Ishikawa (cell line): ENCODE data around the gene KRT37.

ENCODE experiments used
- CEBPB ChIP-seq: IDR thresholded peaks from 2 replicates; pipeline ENCODE4 v1.6.1; 2012
- EGR1 ChIP-seq: IDR thresholded peaks from 2 replicates; pipeline ENCODE4 v1.6.1; 2012
- EP300 ChIP-seq: IDR thresholded peaks from 2 replicates; pipeline ENCODE4 v1.6.1; 2012; ENCODE audit warnings: borderline replicate concordance
- RAD21 ChIP-seq: IDR thresholded peaks from 2 replicates; pipeline ENCODE4 v1.6.1; 2012; ENCODE audit warnings: low read depth
- TCF12 ChIP-seq: IDR thresholded peaks from 2 replicates; pipeline ENCODE4 v1.6.1; 2012; ENCODE audit warnings: low read depth
- TEAD4 ChIP-seq: IDR thresholded peaks from 2 replicates; pipeline ENCODE4 v1.6.1; 2012
- ZBTB7A ChIP-seq: IDR thresholded peaks from 2 replicates; pipeline ENCODE4 v1.6.1; 2012; ENCODE audit warnings: low read depth
- TF ChIP-seq, protein P1 (sequence below): IDR thresholded peaks from 2 replicates; pipeline ENCODE4 v1.6.1; 2012
- TF ChIP-seq, protein P2 (sequence below): IDR thresholded peaks from 2 replicates; pipeline ENCODE4 v1.6.1; 2012

DNA sequence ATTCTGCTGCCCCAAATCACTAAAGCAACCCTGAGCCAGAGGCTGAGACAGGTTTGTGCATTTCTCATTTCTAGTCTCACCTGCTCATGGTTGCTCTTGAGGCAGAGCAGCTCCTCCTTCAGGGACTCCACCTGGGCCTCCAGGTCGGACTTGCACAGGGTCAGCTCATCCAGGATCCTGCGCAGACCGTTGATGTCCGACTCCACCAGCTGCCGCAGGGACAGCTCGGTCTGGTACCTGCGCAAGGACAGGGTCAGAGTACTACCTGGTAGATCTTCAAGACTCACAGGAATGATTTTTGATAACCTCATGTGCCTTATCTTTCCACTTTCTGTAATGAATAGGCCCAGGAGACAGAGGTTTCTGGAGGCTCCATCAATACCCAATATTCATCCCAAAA, 28.0 kb downstream of the KRT37 start:
- TF ChIP-seq ZBTB7A (no peak), EP300 (no peak), TCF12 (no peak), CEBPB (no peak), RAD21 (no peak), EGR1 (no peak), TEAD4 (no peak)
- TF ChIP-seq, protein P1, sequence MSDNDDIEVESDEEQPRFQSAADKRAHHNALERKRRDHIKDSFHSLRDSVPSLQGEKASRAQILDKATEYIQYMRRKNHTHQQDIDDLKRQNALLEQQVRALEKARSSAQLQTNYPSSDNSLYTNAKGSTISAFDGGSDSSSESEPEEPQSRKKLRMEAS, result no peak
- TF ChIP-seq, protein P2, sequence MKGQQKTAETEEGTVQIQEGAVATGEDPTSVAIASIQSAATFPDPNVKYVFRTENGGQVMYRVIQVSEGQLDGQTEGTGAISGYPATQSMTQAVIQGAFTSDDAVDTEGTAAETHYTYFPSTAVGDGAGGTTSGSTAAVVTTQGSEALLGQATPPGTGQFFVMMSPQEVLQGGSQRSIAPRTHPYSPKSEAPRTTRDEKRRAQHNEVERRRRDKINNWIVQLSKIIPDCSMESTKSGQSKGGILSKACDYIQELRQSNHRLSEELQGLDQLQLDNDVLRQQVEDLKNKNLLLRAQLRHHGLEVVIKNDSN, result no peak
